ENCODE data around the gene S100B. TPM values are rescaled to one million over a fixed set of nuclear protein-coding genes. Genes with fewer than 3 reads are reported as not detected.
A peak's percentile ranks its signal among the peaks of the same experiment; 100 is the strongest.

The S100B gene
- total and polyA plus RNA-seq, 2 of the 13 experiments (the other 11 are each of a cell fraction or from before 2014, with no cell fraction given), result not detected

GRCh38 chr21:46622226-46622625, 17.3 kb upstream of the S100B start (continued):
- TF ChIP-seq ZNF512 (CRISPR knock-in tag; IDR thresholded peaks at IDR 0.05), result no peak
- peak; percentile 77 for TF ChIP-seq PATZ1 (CRISPR knock-in tag; IDR thresholded peaks at IDR 0.05)
- TF ChIP-seq HIC2 (CRISPR knock-in tag; IDR thresholded peaks at IDR 0.05; ENCODE audit: low read depth), result no peak
- TF ChIP-seq HDAC6 (IDR thresholded peaks at IDR 0.05; ENCODE audit: low read depth, low read length), result no peak
- no peak for TF ChIP-seq ZNF616 (CRISPR knock-in tag; IDR thresholded peaks at IDR 0.05; ENCODE audit: low read depth)
- peak; percentile 58 for TF ChIP-seq KAT8 (CRISPR knock-in tag; IDR thresholded peaks at IDR 0.05)
- TF ChIP-seq ZNF276 (CRISPR knock-in tag; IDR thresholded peaks at IDR 0.05; ENCODE audit: low read depth), result no peak
- TF ChIP-seq MAX (IDR thresholded peaks at IDR 0.05), result peak; percentile 47
- TF ChIP-seq ZBTB44 (CRISPR knock-in tag; IDR thresholded peaks at IDR 0.05), result no peak
- no peak for TF ChIP-seq NFYB (CRISPR knock-in tag; IDR thresholded peaks at IDR 0.05)
- no peak for TF ChIP-seq CREB1 (IDR thresholded peaks at IDR 0.05)
- no peak for TF ChIP-seq CREB1 (CRISPR knock-in tag; IDR thresholded peaks at IDR 0.05)
- TF ChIP-seq KDM4B (CRISPR knock-in tag; IDR thresholded peaks at IDR 0.05), result 0 out of 2 replicates have a peak, but pooled peaks have one; percentile 9
- 0 out of 2 replicates have a peak, but pooled peaks have one; percentile 36 for TF ChIP-seq ARID3A (IDR thresholded peaks at IDR 0.05; ENCODE audit: low read depth, low read length)

All from HepG2 (cell line).